IPS-15b (cell line): ENCODE data around the gene HOXD4.

Source experiments
- H3K27me3 ChIP-seq: one replicate; pipeline ENCODE4 v1.6.1; 2013; ENCODE audit warnings: low read length; ENCODE audit not compliant: control insufficient read depth, insufficient read depth
- H3K36me3 ChIP-seq: one replicate; pipeline ENCODE4 v1.6.1; 2013; ENCODE audit warnings: low read length; ENCODE audit not compliant: control insufficient read depth, insufficient read depth
- H3K4me1 ChIP-seq: one replicate; pipeline ENCODE4 v1.6.1; 2013; ENCODE audit warnings: mild to moderate bottlenecking, low read length; ENCODE audit not compliant: control insufficient read depth, insufficient read depth
- H3K4me3 ChIP-seq: one replicate; pipeline ENCODE4 v1.5.1; 2013; ENCODE audit warnings: low read depth, low read length
- H3K9ac ChIP-seq: one replicate; pipeline ENCODE4 v1.6.1; 2013; ENCODE audit warnings: low read depth, mild to moderate bottlenecking, low read length
- H3K9me3 ChIP-seq: one replicate; pipeline ENCODE4 v1.6.1; 2013; ENCODE audit warnings: mild to moderate bottlenecking, low read length; ENCODE audit not compliant: control insufficient read depth, insufficient read depth

The HOXD4 gene

DNA sequence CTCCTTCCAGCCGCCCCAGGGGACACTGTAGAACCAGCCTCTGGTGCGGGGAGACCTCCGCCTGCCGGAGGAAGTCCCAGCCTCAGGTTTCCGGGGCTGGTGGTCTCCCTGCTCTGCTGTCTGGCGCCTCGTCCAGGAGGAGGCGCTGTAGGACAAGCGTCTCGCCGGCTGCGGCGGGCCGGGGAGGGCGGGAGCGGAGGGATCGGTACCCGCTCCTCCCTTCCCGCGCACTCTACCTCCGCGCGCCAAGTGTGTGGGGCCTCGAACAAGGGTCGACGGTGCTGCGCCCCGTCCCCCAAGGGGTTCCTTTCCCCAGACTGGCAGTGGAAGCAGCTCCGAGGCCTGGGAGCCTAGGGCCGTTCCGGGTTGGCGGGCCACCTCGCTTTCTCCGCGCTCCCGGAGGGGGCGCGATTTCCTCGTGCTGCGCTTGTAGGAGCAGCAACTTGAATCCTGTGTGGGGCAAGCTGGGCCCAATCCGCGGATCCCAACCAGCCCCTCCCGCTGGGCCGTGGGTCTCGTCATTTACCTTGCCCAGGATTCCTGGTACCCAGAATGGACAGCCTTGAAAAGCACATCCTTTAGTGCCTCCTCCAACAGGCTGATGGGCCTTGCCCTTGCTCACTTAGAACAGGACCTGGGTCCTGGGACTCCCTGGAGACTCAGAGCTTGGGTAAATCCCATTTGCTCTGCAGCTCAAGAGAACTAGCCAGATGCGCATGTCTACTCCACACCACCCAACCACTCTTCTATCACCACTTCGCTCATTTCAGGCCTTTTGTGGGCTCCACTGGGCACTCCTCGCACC, 10.6 kb upstream of the HOXD4 start:
- H3K9me3 ChIP-seq, result no peaks in the 10 kb centered on the region
- H3K36me3 ChIP-seq, result no peaks in the 10 kb centered on the region
- peak overlapping the region; percentile 54 for H3K4me3 ChIP-seq
- peaks cover 99% of the 10 kb centered on the region for H3K27me3 ChIP-seq
- peaks cover 5% of the 10 kb centered on the region for H3K4me1 ChIP-seq
- no peak overlapping the region for H3K9ac ChIP-seq

GRCh38 chr2:176142281-176142680, 9.1 kb upstream of the HOXD4 start:
- Histone ChIP-seq H3K9me3 (no peaks in the 10 kb centered on the region), H3K36me3 (no peaks in the 10 kb centered on the region), H3K4me3 (no peak overlapping the region), H3K27me3 (peaks cover 99% of the 10 kb centered on the region), H3K9ac (no peak overlapping the region), H3K4me1 (peaks cover 2% of the 10 kb centered on the region)

GRCh38 chr2:176145085-176145969, 6.0 kb upstream of the HOXD4 start:
- Histone ChIP-seq H3K27me3 (peaks cover 98% of the 10 kb centered on the region), H3K36me3 (no peaks in the 10 kb centered on the region), H3K4me3 (no peak overlapping the region), H3K4me1 (peaks cover 2% of the 10 kb centered on the region), H3K9me3 (no peaks in the 10 kb centered on the region), H3K9ac (no peak overlapping the region)

GRCh38 chr2:176146101-176146500, 5.2 kb upstream of the HOXD4 start:
- no peak overlapping the region for H3K4me3 ChIP-seq
- peaks cover under 1% of the 10 kb centered on the region for H3K4me1 ChIP-seq
- peaks cover 100% of the 10 kb centered on the region for H3K27me3 ChIP-seq
- H3K9ac ChIP-seq, result no peak overlapping the region
- no peaks in the 10 kb centered on the region for H3K36me3 ChIP-seq
- no peaks in the 10 kb centered on the region for H3K9me3 ChIP-seq

DNA sequence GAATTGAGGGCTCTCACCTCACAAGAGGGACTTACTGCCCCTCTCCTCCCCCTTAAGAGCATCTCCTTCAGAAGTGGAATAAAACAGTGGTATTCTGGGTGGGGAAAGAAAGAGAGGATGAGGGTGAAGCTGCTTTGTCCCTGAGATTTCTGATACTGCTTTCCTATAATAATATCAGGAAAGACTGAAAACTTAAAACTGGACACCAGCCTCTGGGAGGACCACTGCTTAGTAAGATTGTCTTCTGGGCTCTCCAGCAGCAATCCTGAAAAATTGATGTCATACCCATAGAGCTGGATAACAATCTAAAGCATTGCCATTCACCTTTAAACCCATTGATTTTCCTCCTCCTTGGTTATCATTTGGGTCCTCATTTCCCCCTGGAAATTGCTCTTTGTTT, 4.7 kb upstream of the HOXD4 start:
- H3K36me3 ChIP-seq, result no peaks in the 10 kb centered on the region
- no peak overlapping the region for H3K4me3 ChIP-seq
- no peak overlapping the region for H3K9ac ChIP-seq
- peaks cover 100% of the 10 kb centered on the region for H3K27me3 ChIP-seq
- no peaks in the 10 kb centered on the region for H3K9me3 ChIP-seq
- H3K4me1 ChIP-seq, result no peaks in the 10 kb centered on the region

DNA sequence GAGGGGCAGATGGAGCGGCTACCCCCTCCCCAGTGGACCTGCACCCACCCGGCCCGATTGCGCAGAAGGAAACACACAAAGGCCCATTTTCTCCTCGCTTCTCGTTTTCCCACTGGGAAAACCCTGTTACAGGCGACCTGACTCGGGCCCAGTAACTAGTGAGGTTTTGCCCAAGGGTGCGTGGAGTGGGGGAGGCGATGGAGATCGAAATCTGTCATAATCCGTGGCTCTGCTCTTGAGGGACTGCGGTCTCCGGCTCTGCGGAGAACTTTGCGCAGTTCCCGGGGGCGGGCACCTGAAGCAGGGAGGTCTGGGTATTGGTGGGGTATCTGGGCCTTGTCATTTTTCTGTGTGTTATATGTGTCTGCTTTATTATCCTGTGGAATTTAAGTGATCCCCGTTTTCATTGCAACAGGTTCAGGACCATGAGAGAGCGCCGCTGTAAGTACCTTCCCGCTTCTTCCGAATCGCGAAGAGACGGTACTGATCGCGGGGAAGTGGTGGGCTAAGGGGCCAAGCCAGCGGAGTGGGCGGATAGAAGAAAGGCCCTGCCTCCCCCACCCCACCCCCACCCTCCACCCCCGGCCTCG, 4.0 kb upstream of the HOXD4 start:
- H3K4me1 ChIP-seq, result no peaks in the 10 kb centered on the region
- peaks cover 100% of the 10 kb centered on the region for H3K27me3 ChIP-seq
- no peak overlapping the region for H3K9ac ChIP-seq
- H3K36me3 ChIP-seq, result no peaks in the 10 kb centered on the region
- peak overlapping the region; percentile 13 for H3K4me3 ChIP-seq
- H3K9me3 ChIP-seq, result no peaks in the 10 kb centered on the region

DNA sequence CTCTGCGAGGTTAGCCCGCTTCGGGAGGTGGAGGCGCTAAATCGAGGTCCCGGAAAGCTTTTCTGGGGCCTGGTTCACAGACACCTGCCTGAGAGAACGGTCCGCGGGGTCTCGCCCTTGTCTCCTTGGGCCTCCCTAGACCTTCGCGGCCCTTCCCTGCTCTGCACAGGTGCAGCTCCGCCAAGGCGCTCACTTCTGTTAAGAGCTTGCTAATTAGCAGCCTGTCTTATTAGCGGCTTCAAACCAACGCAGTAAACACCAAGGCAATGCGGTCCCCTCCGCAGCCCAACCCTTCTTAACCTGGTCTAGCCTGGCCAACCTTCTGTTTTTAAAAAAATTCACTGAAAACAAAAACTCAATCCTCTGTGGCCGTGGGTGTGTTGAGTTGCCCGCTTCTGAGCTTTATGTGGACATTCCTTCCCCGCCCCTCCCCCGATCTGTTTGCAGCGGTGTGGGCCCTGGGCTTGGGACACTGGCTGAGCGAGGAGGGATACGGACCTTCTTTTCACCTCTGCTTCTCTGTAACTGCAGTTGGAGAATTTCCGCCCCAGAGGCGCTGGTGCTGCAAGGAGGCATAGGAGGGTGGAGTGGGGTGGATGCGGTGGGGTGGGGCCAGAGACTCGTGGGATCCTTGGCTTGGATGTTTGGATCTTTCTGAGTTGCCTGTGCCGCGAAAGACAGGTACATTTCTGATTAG, 3.4 kb upstream of the HOXD4 start:
- H3K9me3 ChIP-seq, result no peaks in the 10 kb centered on the region
- peaks cover 100% of the 10 kb centered on the region for H3K27me3 ChIP-seq
- peak overlapping the region; percentile 32 for H3K4me3 ChIP-seq
- H3K36me3 ChIP-seq, result no peaks in the 10 kb centered on the region
- no peaks in the 10 kb centered on the region for H3K4me1 ChIP-seq
- H3K9ac ChIP-seq, result no peak overlapping the region

DNA sequence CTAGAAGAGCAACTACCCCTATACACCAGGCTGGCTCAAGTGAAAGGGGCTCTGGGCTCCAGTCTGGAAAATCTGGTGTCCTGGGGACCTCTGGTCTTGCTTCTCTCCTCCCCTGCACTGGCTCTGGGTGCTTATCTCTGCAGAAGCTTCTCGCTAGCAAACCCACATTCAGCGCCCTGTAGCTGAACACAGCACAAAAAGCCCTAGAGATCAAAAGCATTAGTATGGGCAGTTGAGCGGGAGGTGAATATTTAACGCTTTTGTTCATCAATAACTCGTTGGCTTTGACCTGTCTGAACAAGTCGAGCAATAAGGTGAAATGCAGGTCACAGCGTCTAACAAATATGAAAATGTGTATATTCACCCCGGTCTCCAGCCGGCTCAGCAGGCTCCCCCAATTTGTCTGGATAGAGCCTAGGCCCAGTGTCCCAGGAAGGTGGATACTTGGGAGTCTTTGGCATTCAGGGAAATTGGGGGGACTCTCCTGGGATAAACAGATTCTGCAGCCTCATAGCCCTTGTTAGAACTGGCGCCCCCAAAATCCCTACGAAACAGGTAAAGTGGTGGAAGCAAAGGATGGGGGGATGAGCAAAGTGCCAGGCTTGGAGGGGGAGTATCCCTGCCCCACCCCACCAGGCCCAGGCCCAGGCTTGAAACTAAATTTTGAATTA, 2.5 kb upstream of the HOXD4 start:
- H3K4me3 ChIP-seq, result peak overlapping the region; percentile 32
- H3K27me3 ChIP-seq, result peaks cover 100% of the 10 kb centered on the region
- H3K4me1 ChIP-seq, result no peaks in the 10 kb centered on the region
- H3K36me3 ChIP-seq, result no peaks in the 10 kb centered on the region
- H3K9ac ChIP-seq, result no peak overlapping the region
- H3K9me3 ChIP-seq, result no peaks in the 10 kb centered on the region

DNA sequence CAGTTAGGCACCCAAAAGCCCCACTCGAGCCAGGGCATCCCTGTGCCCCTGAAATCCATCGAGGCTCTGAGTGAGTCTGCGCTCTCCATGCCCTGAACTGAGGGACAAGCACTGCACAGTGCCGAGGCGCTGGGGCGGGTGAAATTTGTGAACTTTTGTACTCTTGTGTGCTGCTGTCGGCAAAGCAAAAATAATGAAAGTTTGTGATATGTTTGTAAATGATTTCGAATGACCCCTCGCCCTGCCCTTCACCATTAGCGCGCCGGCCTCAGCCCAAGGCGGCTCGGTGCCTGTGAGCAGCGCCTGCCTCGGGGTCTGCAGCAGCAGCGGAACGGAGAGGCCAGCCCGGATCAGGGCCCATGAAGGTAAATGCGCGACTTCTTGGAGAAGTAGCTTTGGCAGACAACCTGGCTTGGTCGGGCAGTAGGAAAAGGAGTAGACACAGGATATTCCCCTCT, 1.8 kb upstream of the HOXD4 start:
- H3K27me3 ChIP-seq, result peaks cover 100% of the 10 kb centered on the region

DNA sequence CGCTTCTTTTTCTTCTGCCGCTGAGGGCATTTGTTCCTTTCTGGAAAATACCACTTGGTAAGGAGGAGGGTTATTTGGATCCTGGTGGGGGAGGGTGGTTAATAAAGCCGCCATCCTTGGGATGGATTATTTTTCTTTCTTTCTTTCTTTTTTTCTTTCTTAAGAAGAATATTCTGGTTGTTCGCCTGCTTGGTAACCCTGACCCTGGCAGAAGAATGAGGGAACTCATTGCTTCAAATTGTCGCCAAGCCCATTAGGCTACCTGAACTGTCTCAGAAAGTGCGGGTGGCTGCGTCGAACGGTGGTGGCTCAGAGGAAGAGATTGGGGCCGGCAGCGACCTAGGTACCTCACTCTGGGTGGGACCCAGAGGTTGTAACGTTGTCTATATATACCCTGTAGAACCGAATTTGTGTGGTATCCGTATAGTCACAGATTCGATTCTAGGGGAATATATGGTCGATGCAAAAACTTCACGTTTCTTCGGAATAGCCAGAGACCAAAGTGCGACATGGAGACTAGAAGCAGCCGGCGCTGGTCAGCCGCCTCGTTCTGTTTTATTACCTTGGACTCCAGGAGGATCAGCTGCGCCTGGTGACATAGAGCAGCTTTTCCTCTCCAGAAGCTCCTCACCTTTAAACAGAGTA, 1.3 kb upstream of the HOXD4 start:
- Histone ChIP-seq H3K4me1 (no peaks in the 10 kb centered on the region), H3K9ac (no peak overlapping the region), H3K9me3 (no peaks in the 10 kb centered on the region), H3K27me3 (peaks cover 100% of the 10 kb centered on the region), H3K4me3 (peak overlapping the region; percentile 26), H3K36me3 (no peaks in the 10 kb centered on the region)

More for the DNA sequence above, 1.8 kb upstream of the HOXD4 start:
- Histone ChIP-seq H3K9ac (no peak overlapping the region), H3K4me1 (no peaks in the 10 kb centered on the region), H3K36me3 (no peaks in the 10 kb centered on the region), H3K9me3 (no peaks in the 10 kb centered on the region), H3K4me3 (peak overlapping the region; percentile 16)
